ENCODE measurements around the gene TMEM200C.

- TF ChIP-seq ZNF384 (IDR thresholded peaks at IDR 0.05) (no peak), L3MBTL2 (conservative IDR thresholded peaks at IDR 0.05) (no peak), FOXK2 (IDR thresholded peaks at IDR 0.05) (no peak), ELF4 (IDR thresholded peaks at IDR 0.05) (no peak), NFRKB (IDR thresholded peaks at IDR 0.05) (no peak), TARDBP (IDR thresholded peaks at IDR 0.05) (no peak), FOXA1 (IDR thresholded peaks at IDR 0.05) (no peak), SP1 (IDR thresholded peaks at IDR 0.05) (no peak), FOXM1 (IDR thresholded peaks at IDR 0.05; ENCODE audit: borderline replicate concordance) (no peak), PKNOX1 (IDR thresholded peaks at IDR 0.05) (no peak), BHLHE40 (IDR thresholded peaks at IDR 0.05; ENCODE audit: borderline replicate concordance) (no peak)
These were observed 8.1 kb upstream of the TMEM200C start for GRCh38 chr18:5903386-5903785.
